ENCODE measurements around the gene ST6GALNAC1.

DNA sequence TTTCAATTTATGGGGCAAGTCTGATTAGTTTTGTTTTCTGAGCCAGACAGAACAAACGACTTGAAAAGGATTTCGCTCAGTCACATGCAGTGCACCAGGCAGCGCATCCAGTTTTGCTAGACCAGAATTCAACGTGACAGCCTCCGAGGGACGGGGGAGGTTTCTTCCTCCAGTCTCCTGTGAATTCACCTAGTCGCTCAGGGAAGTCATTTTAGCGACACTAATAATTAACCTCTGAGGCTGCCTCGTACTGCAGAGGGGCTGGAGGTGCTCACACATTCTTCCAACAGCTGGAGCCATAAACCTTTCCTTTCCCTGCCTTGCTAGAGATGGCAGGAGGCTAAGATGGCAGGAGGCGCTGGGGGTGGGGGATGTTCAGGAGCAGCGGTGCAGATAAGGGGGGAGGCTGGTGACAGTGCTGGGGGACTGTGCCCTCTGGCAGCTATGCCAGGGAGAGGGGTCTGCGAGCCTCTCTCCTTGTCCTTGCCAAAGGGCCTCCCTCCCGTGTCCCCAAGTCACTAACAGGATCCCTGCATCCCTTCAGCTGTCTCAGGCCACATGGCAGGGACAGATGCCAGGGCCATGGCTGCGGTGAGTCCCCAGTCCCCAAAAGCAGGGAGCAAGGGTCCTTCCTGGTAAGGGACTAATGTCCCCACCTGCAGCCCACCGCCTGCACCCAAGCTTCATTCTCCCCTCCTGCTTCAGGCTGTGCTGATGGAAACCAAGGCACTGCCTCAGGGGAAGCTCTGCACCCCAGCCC is 43.2 kb upstream of the ST6GALNAC1 start:
- TF ChIP-seq CTCF (IDR thresholded peaks at IDR 0.05): no peak
- TF ChIP-seq POLR2A (IDR thresholded peaks at IDR 0.05): no peak
- no peak for TF ChIP-seq EP300 (IDR thresholded peaks at IDR 0.05)
- no peak for TF ChIP-seq POLR2AphosphoS5 (IDR thresholded peaks at IDR 0.05)
